Astrocyte of the cerebellum (primary cell): ENCODE measurements around the gene DLL3.

Source experiments
- DNase-seq: peaks from one replicate; pipeline ENCODE4 v3.0.0-alpha.2; 2011; ENCODE audit warnings: low read depth
- H3K4me3 ChIP-seq: 2 replicates; pipeline ENCODE4 v1.5.1; 2011; ENCODE audit warnings: mild to moderate bottlenecking, low read depth, low read length, moderate library complexity
- in situ Hi-C: cut with HindIII; loops from 2 replicates; pipeline ENCODE4 v1.10.0; 2017; ENCODE audit warnings: low sequenced_read_pairs
- TF ChIP-seq, protein P1 (sequence below): IDR thresholded peaks from 2 replicates; pipeline ENCODE4 v1.5.1; 2012; ENCODE audit warnings: low read length, low read depth, moderate library complexity, mild to moderate bottlenecking; ENCODE audit errors: missing control alignments

Gene DLL3

DNA sequence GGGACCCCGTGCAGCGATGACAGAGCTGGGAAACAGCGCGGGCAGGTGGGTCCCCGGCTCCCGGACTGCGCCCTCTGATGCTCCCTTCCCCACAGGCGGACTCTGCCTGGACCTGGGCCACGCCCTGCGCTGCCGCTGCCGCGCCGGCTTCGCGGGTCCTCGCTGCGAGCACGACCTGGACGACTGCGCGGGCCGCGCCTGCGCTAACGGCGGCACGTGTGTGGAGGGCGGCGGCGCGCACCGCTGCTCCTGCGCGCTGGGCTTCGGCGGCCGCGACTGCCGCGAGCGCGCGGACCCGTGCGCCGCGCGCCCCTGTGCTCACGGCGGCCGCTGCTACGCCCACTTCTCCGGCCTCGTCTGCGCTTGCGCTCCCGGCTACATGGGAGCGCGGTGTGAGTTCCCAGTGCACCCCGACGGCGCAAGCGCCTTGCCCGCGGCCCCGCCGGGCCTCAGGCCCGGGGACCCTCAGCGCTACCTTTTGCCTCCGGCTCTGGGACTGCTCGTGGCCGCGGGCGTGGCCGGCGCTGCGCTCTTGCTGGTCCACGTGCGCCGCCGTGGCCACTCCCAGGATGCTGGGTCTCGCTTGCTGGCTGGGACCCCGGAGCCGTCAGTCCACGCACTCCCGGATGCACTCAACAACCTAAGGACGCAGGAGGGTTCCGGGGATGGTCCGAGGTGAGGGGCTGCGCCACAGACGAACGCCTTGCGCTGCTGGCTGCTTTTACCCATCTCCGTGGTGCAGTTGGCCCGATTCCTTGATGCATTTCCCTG lies 8.4 kb downstream of the DLL3 start:
- peak overlapping the region; percentile 59 for H3K4me3 ChIP-seq
- in situ Hi-C loops = no loop called here
- TF ChIP-seq, protein P1, sequence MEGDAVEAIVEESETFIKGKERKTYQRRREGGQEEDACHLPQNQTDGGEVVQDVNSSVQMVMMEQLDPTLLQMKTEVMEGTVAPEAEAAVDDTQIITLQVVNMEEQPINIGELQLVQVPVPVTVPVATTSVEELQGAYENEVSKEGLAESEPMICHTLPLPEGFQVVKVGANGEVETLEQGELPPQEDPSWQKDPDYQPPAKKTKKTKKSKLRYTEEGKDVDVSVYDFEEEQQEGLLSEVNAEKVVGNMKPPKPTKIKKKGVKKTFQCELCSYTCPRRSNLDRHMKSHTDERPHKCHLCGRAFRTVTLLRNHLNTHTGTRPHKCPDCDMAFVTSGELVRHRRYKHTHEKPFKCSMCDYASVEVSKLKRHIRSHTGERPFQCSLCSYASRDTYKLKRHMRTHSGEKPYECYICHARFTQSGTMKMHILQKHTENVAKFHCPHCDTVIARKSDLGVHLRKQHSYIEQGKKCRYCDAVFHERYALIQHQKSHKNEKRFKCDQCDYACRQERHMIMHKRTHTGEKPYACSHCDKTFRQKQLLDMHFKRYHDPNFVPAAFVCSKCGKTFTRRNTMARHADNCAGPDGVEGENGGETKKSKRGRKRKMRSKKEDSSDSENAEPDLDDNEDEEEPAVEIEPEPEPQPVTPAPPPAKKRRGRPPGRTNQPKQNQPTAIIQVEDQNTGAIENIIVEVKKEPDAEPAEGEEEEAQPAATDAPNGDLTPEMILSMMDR = no peak
- no peak for DNase-seq

DNA sequence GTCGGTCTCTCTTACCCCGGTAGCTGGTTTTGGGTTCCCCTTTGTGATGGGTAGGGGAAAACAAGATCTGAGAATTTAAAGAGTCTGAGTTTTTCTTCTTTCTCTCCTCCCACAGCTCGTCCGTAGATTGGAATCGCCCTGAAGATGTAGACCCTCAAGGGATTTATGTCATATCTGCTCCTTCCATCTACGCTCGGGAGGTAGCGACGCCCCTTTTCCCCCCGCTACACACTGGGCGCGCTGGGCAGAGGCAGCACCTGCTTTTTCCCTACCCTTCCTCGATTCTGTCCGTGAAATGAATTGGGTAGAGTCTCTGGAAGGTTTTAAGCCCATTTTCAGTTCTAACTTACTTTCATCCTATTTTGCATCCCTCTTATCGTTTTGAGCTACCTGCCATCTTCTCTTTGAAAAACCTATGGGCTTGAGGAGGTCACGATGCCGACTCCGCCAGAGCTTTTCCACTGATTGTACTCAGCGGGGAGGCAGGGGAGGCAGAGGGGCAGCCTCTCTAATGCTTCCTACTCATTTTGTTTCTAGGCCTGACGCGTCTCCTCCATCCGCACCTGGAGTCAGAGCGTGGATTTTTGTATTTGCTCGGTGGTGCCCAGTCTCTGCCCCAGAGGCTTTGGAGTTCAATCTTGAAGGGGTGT lies 9.1 kb downstream of the DLL3 start:
- in situ Hi-C loops = no loop called here
- TF ChIP-seq, protein P1 = no peak
- peak overlapping the region; percentile 59 for H3K4me3 ChIP-seq
- DNase-seq = no peak

- in situ Hi-C loops = no loop called here
- no peak overlapping the region for H3K4me3 ChIP-seq
- no peak for DNase-seq
- TF ChIP-seq, protein P1 = no peak
These were observed 9.9 kb downstream of the DLL3 start for GRCh38 chr19:39508629-39509028.

DNA sequence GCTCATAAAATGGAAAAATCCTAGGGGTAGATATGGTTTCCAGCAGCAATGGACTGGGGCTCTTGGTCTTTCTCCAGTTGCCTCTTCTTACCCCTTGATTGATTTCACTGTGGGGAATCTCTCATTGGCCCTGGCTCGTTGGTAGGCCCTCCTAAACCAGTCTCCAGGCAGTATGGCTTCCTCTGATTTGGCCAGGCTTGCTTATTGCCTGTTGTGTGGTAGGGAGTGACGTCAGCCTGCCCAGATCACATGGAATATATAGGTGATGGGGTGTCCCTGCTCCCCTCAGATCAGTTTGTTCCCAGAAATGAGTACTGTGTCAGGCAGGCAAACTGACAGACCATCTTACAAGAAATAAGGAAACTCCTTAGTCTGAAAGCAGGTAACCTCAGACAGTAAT lies 10.5 kb downstream of the DLL3 start:
- no peak overlapping the region for H3K4me3 ChIP-seq
- TF ChIP-seq, protein P1 = no peak
- DNase-seq = no peak
- in situ Hi-C loops = no loop called here

- no peak overlapping the region for H3K4me3 ChIP-seq
- in situ Hi-C loops = no loop called here
- no peak for DNase-seq
- TF ChIP-seq, protein P1 = no peak
These were observed 14.2 kb downstream of the DLL3 start for GRCh38 chr19:39512988-39513387.

DNA sequence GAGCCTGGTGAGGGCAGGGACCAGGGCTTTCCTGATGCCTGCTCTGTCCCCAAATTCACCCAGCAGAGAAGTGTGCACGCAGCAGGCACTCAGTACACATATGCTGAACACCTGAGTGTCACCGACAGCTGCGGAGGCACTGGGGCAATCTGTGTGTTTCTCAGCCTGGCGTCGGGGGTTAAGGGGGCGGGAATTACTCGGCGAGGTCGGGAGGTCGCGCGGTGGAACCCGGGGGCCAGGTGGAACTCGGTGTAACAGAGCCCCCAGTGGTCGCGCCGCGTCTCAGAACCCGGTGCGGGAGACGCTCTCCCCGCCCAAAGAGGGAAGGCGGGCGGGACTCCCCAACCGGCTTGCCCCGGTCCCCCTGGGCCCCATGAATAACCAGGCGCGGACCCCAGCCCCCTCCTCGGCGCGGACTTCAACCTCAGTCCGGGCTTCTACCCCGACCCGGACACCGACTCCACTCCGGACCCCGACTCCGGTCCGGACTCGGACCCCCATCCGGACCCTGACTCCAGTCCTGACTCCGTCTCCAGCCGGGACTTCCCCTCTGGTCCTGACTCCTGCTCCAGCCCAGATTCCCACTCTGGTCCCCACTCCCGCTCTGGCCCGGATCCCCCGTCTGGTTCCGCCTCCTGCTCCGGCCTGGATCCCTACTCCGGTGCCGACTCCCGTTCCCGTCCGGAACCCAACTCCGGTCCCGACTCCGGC lies 16.2 kb downstream of the DLL3 start, which contains the start of gene SELENOV:
Gene SELENOV (plus strand): TSS at position 300 of the 711 bp plus-strand sequence. CDS start 74 bp downstream, at position 374.
- in situ Hi-C loops = no loop called here
- TF ChIP-seq, protein P1 = no peak
- H3K4me3 ChIP-seq = peak within 1 kb of the TSS; percentile 20
- DNase-seq = no peak
